ENCODE measurements around the gene CYBA. TPM values are rescaled to one million over a fixed set of nuclear protein-coding genes. Genes with fewer than 3 reads are reported as not detected.

Gene CYBA
- total and polyA plus RNA-seq, 10 of the 15 experiments (the other 5 are each of a cell fraction or from before 2014, with no cell fraction given) = 0.55 to 598 (median 258) TPM

GRCh38 chr16:88616736-88617135, 34.1 kb downstream of the CYBA start:
- ChIA-PET SMC1A (ENCODE audit: uncharacterized antibody, unreplicated experiment) (interaction anchor here (0.9 to 1.0 kb wide), 2 partner anchors 9 to 27 kb away, joined by 4 read pairs; no protein-coding TSS in a partner anchor), CTCF (interaction anchor here (0.7 kb wide), 1 partner anchor 79 kb away, joined by 3 read pairs; no protein-coding TSS in a partner anchor)
- no peak overlapping the region for H3K4me2 ChIP-seq (ENCODE audit: control insufficient read depth, insufficient read depth)
- TF ChIP-seq POLR2A (IDR thresholded peaks at IDR 0.05; ENCODE audit: low read depth, low read length) = no peak
- no peak for TF ChIP-seq E2F8 (IDR thresholded peaks at IDR 0.05; ENCODE audit: low read depth, partially characterized antibody)
- no peak for TF ChIP-seq ZNF622 (IDR thresholded peaks at IDR 0.05)
- TF ChIP-seq NFYB (IDR thresholded peaks at IDR 0.05; ENCODE audit: insufficient read depth, low read depth, low read length) = no peak
- no peak for TF ChIP-seq SP1 (IDR thresholded peaks at IDR 0.05; ENCODE audit: low read depth, low read length)
- no peak for TF ChIP-seq RAD51 (IDR thresholded peaks at IDR 0.05)
- TF ChIP-seq IRF5 (IDR thresholded peaks at IDR 0.05; ENCODE audit: borderline replicate concordance) = no peak
- TF ChIP-seq FOS (IDR thresholded peaks at IDR 0.05; ENCODE audit: borderline replicate concordance, extremely low read depth, insufficient read length) = no peak
- no peak for TF ChIP-seq ZNF384 (IDR thresholded peaks at IDR 0.05; ENCODE audit: borderline replicate concordance, low read depth, low read length)
- no peak for TF ChIP-seq USF1 (IDR thresholded peaks at IDR 0.05; ENCODE audit: borderline replicate concordance, extremely low read length, insufficient read depth, low read depth, low read length)
- TF ChIP-seq PML (IDR thresholded peaks at IDR 0.05; ENCODE audit: low read length) = no peak
- no peak for TF ChIP-seq DPF2 (IDR thresholded peaks at IDR 0.05)
- TF ChIP-seq E4F1 (IDR thresholded peaks at IDR 0.05; ENCODE audit: borderline replicate concordance, partially characterized antibody) = no peak
- no peak for TF ChIP-seq PRDM15 (CRISPR knock-in tag; IDR thresholded peaks at IDR 0.05)

More at GRCh38 chr16:88616736-88617135, 34.1 kb downstream of the CYBA start:
- Histone ChIP-seq H3K79me2 (ENCODE audit: control insufficient read depth, insufficient read depth, low read length) (no peaks in the 10 kb centered on the region), H3K27me3 (replicated peaks in 1 of 2; ENCODE audit: control insufficient read depth in 2 of 2, insufficient read depth in 2 of 2, low read length in 1 of 2) (no peaks in the 10 kb centered on the region), H3K4me3 (no peak overlapping the region), H4K20me1 (ENCODE audit: control insufficient read depth, insufficient read depth) (no peaks in the 10 kb centered on the region), H3K36me3 (ENCODE audit: control insufficient read depth in 2 of 2, insufficient read depth in 2 of 2, low read length in 1 of 2) (peaks cover 7 to 26% of the 10 kb centered on the region in 2 experiments; a peak in 3 of 4 replicates), H3K9me3 (replicated peaks; ENCODE audit: control insufficient read depth, insufficient read depth, low read length) (no peaks in the 10 kb centered on the region), H3K9ac (ENCODE audit: control insufficient read depth, insufficient read depth, low read length) (no peak overlapping the region), H3K4me1 (ENCODE audit: control insufficient read depth, insufficient read depth, low read length) (no peaks in the 10 kb centered on the region), H2AFZ (ENCODE audit: control insufficient read depth, low read depth, low read length) (no peak overlapping the region), H3K27ac (ENCODE audit: control insufficient read depth, insufficient read depth) (no peak overlapping the region)
- no TSS peak for BruUV-seq (replicated peaks)
- WGBS (ENCODE audit: insufficient coverage, insufficient replicate concordance, low lambda C conversion rate, missing lambda C conversion rate) = 90% methylated on average over 12 of the region's 12 CpGs
- intact Hi-C loops (cut with micrococcal nuclease; ENCODE audit: unreplicated experiment) = no loop called here
- FAIRE-seq = no peak
- ChIA-PET RAD21 (ENCODE audit: unreplicated experiment) (no interaction called here), POLR2A (no interaction called here)
- ATAC-seq = no peak
- in situ Hi-C loops (cut with MboI) = no loop called here
- no peak for DNase-seq (ENCODE audit: low read depth, low spot score)

All from GM12878 (cell line).